Measurements from ENCODE around the gene ERC2.

ERC2 gene

GRCh38 chr3:55765398-55765797, 702.9 kb downstream of the ERC2 start:
- H3K9ac ChIP-seq (ENCODE audit: low read depth, low read length, poor library complexity, severe bottlenecking), result no peak overlapping the region
- H3K79me2 ChIP-seq (ENCODE audit: insufficient read depth, low read length), result no peaks in the 10 kb centered on the region
- H3K4me3 ChIP-seq (ENCODE audit: low read length, poor library complexity, severe bottlenecking), result no peak overlapping the region
- H3K9me2 ChIP-seq (replicated peaks; ENCODE audit: low read depth, low read length), result no peaks in the 10 kb centered on the region
- TF ChIP-seq, protein P1, sequence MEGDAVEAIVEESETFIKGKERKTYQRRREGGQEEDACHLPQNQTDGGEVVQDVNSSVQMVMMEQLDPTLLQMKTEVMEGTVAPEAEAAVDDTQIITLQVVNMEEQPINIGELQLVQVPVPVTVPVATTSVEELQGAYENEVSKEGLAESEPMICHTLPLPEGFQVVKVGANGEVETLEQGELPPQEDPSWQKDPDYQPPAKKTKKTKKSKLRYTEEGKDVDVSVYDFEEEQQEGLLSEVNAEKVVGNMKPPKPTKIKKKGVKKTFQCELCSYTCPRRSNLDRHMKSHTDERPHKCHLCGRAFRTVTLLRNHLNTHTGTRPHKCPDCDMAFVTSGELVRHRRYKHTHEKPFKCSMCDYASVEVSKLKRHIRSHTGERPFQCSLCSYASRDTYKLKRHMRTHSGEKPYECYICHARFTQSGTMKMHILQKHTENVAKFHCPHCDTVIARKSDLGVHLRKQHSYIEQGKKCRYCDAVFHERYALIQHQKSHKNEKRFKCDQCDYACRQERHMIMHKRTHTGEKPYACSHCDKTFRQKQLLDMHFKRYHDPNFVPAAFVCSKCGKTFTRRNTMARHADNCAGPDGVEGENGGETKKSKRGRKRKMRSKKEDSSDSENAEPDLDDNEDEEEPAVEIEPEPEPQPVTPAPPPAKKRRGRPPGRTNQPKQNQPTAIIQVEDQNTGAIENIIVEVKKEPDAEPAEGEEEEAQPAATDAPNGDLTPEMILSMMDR (conservative IDR thresholded peaks at IDR 0.05; ENCODE audit: low read length), result no peak
- H3K27me3 ChIP-seq (ENCODE audit: insufficient read depth, low read length, poor library complexity, severe bottlenecking), result no peaks in the 10 kb centered on the region
- no peak overlapping the region for H2AFZ ChIP-seq (ENCODE audit: low read length)
- H3K4me2 ChIP-seq (ENCODE audit: low read depth, low read length, poor library complexity, severe bottlenecking), result no peak overlapping the region
- no peaks in the 10 kb centered on the region for H3K36me3 ChIP-seq (ENCODE audit: insufficient read depth, low read length)
- H4K20me1 ChIP-seq (ENCODE audit: insufficient read depth, low read length, poor library complexity, severe bottlenecking), result no peaks in the 10 kb centered on the region
- H3K4me1 ChIP-seq (ENCODE audit: insufficient read depth, low read length, poor library complexity, severe bottlenecking), result no peaks in the 10 kb centered on the region
- H3K9me3 ChIP-seq (ENCODE audit: insufficient read depth, low read depth, low read length), result no peaks in the 10 kb centered on the region
- no peaks in the 10 kb centered on the region for H3F3A ChIP-seq (ENCODE audit: low read depth)

DNA sequence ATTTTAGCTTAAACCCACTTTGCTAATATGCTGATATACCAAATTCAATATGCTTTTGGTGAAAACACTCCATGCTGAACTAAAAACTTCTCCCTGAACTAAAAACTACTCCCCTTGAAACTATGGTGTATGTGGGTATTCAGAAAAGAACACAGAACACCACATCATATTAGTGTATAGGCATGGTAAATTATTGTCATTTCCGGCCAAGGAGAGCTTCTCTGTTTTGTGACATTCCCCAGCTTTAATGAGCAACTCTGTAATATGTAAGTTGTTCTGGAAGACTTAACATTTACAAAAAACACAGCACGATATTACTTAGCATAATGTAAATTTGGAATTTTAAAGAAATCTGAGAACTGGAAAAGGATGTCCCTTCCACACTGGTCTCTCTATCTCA, 711.3 kb downstream of the ERC2 start:
- H4K20me1 ChIP-seq (ENCODE audit: insufficient read depth, low read length, poor library complexity, severe bottlenecking), result no peaks in the 10 kb centered on the region
- no peaks in the 10 kb centered on the region for H3K9me3 ChIP-seq (ENCODE audit: insufficient read depth, low read depth, low read length)

DNA sequence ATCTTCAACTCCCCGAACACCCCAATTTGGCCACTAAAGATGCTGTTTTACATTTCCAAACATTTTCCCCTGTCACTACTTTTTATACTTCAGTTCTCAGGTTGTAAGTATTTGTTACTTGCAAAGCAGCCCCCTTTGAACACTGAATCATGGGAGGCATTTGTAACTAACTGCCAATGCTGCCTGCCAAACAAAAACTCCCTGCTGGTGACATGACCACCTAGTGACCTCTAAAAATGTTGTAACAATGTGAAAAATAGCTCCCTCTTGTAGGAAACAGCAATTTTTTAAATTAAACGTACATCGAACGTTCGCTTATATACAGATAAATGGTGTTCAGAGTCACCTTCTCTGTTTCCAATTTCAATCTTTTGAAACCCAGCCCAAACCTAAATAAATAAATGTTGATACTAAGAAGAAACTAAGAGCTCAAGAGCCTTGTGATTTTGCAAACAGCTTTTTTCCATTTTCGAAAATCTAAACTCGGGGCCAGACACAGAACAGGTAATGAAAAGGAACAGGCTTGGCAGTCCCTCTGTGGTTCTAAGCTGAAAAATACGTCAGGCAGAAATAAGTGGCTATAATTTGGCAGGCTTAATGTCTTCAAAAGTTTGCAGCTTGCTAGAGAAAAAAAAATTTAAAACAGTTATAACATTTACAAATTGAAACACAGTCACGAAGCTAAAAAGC, 712.6 kb downstream of the ERC2 start:
- H3K9me3 ChIP-seq (ENCODE audit: insufficient read depth, low read depth, low read length), result no peaks in the 10 kb centered on the region
- H3K36me3 ChIP-seq (ENCODE audit: insufficient read depth, low read length), result no peaks in the 10 kb centered on the region

More for the DNA sequence above, 711.3 kb downstream of the ERC2 start:
- no peaks in the 10 kb centered on the region for H3K4me1 ChIP-seq (ENCODE audit: insufficient read depth, low read length, poor library complexity, severe bottlenecking)
- H3K9me2 ChIP-seq (replicated peaks; ENCODE audit: low read depth, low read length), result no peaks in the 10 kb centered on the region
- H3F3A ChIP-seq (ENCODE audit: low read depth), result no peaks in the 10 kb centered on the region
- H2AFZ ChIP-seq (ENCODE audit: low read length), result no peak overlapping the region
- H3K4me2 ChIP-seq (ENCODE audit: low read depth, low read length, poor library complexity, severe bottlenecking), result no peak overlapping the region
- no peak overlapping the region for H3K9ac ChIP-seq (ENCODE audit: low read depth, low read length, poor library complexity, severe bottlenecking)
- no peaks in the 10 kb centered on the region for H3K36me3 ChIP-seq (ENCODE audit: insufficient read depth, low read length)
- no peak overlapping the region for H3K4me3 ChIP-seq (ENCODE audit: low read length, poor library complexity, severe bottlenecking)
- no peaks in the 10 kb centered on the region for H3K27me3 ChIP-seq (ENCODE audit: insufficient read depth, low read length, poor library complexity, severe bottlenecking)
- TF ChIP-seq EZH2phosphoT487 (IDR thresholded peaks at IDR 0.05; ENCODE audit: borderline replicate concordance), result no peak
- TF ChIP-seq, protein P1 (conservative IDR thresholded peaks at IDR 0.05; ENCODE audit: low read length), result no peak
- no peaks in the 10 kb centered on the region for H3K79me2 ChIP-seq (ENCODE audit: insufficient read depth, low read length)

More for the DNA sequence above, 712.6 kb downstream of the ERC2 start:
- H3K9ac ChIP-seq (ENCODE audit: low read depth, low read length, poor library complexity, severe bottlenecking), result no peak overlapping the region
- no peaks in the 10 kb centered on the region for H4K20me1 ChIP-seq (ENCODE audit: insufficient read depth, low read length, poor library complexity, severe bottlenecking)
- H3K4me1 ChIP-seq (ENCODE audit: insufficient read depth, low read length, poor library complexity, severe bottlenecking), result no peaks in the 10 kb centered on the region
- no peaks in the 10 kb centered on the region for H3K79me2 ChIP-seq (ENCODE audit: insufficient read depth, low read length)
- no peaks in the 10 kb centered on the region for H3F3A ChIP-seq (ENCODE audit: low read depth)
- H3K27me3 ChIP-seq (ENCODE audit: insufficient read depth, low read length, poor library complexity, severe bottlenecking), result no peaks in the 10 kb centered on the region
- no peaks in the 10 kb centered on the region for H3K9me2 ChIP-seq (replicated peaks; ENCODE audit: low read depth, low read length)
- H3K4me2 ChIP-seq (ENCODE audit: low read depth, low read length, poor library complexity, severe bottlenecking), result no peak overlapping the region
- H3K4me3 ChIP-seq (ENCODE audit: low read length, poor library complexity, severe bottlenecking), result no peak overlapping the region
- no peak overlapping the region for H2AFZ ChIP-seq (ENCODE audit: low read length)
- TF ChIP-seq EZH2phosphoT487 (IDR thresholded peaks at IDR 0.05; ENCODE audit: borderline replicate concordance), result no peak
- TF ChIP-seq, protein P1 (conservative IDR thresholded peaks at IDR 0.05; ENCODE audit: low read length), result no peak
